OCI-LY1 (cell line): ENCODE results near the gene ZDHHC11.
"Not testable (repeated sequence)": the region's sequence is repeated elsewhere in the genome, so short reads cannot be mapped to it uniquely, and the experiment has no call there.

Experiments
- CTCF ChIP-seq: fragments of 200-600 bp; sonication (generic), shearing (Covaris generic); IDR thresholded peaks from 2 replicates; pipeline ENCODE4 v1.5.1; 2017; ENCODE audit warnings: mild to moderate bottlenecking, antibody characterized with exemption, low read length, moderate library complexity, mixed read lengths
- EZH2 ChIP-seq: fragments of 200-600 bp; sonication (generic), shearing (Covaris generic); IDR thresholded peaks from 2 replicates; pipeline ENCODE4 v1.8.0; 2017; ENCODE audit warnings: borderline replicate concordance, mixed run types, mild to moderate bottlenecking, antibody characterized with exemption, low read length, moderate library complexity, mixed read lengths

- TF ChIP-seq CTCF, EZH2: not testable (repeated sequence)
Observed at GRCh38 chr5:845676-846601, 4.8 kb downstream of the ZDHHC11 start.
